NOMO-1 treated with dmso at 0.1 percent for 144 hours (cell line): ENCODE data around the gene ZDHHC1.
"Not testable (repeated sequence)": the region's sequence is repeated elsewhere in the genome, so short reads cannot be mapped to it uniquely, and the experiment has no call there.

Source experiments
- DNase-seq: peaks from one replicate; lab custom pipeline; 2025; ENCODE audit not compliant: unreplicated experiment; lab: John Stamatoyannopoulos, UW

ZDHHC1 gene

GRCh38 chr16:67378642-67379041, 37.6 kb downstream of the ZDHHC1 start:
- no peak for DNase-seq

GRCh38 chr16:67376012-67376411, 40.3 kb downstream of the ZDHHC1 start:
- not testable (repeated sequence) for DNase-seq

- DNase-seq: no peak
Observed at GRCh38 chr16:67372664-67373063, 43.6 kb downstream of the ZDHHC1 start.

- DNase-seq: no peak
Observed at GRCh38 chr16:67370661-67371060, 45.6 kb downstream of the ZDHHC1 start.

GRCh38 chr16:67364600-67365235, 51.6 kb downstream of the ZDHHC1 start:
- no peak for DNase-seq

- DNase-seq: no peak
Observed at GRCh38 chr16:67361038-67361437, 55.2 kb downstream of the ZDHHC1 start.

GRCh38 chr16:67359540-67360269, 56.6 kb downstream of the ZDHHC1 start:
- not testable (repeated sequence) for DNase-seq

GRCh38 chr16:67357561-67357960, 58.7 kb downstream of the ZDHHC1 start:
- DNase-seq: no peak

- no peak for DNase-seq
Observed at GRCh38 chr16:67356396-67356795, 59.9 kb downstream of the ZDHHC1 start.

- not testable (repeated sequence) for DNase-seq
Observed at GRCh38 chr16:67352463-67352862, 63.8 kb downstream of the ZDHHC1 start.

- DNase-seq: no peak
Observed at GRCh38 chr16:67350324-67350723, 66.0 kb downstream of the ZDHHC1 start.

GRCh38 chr16:67349172-67349571, 67.1 kb downstream of the ZDHHC1 start:
- no peak for DNase-seq

GRCh38 chr16:67346341-67346740, 69.9 kb downstream of the ZDHHC1 start:
- DNase-seq: no peak

GRCh38 chr16:67345401-67345800, 70.9 kb downstream of the ZDHHC1 start:
- DNase-seq: no peak
